Astrocyte (in vitro differentiated cells and primary cell): ENCODE measurements around the gene HTR3A. TPM values are rescaled to one million over a fixed set of nuclear protein-coding genes. Genes with fewer than 3 reads are reported as not detected.

Source experiments
- DNase-seq: peaks from one replicate; pipeline ENCODE4 v3.0.0-alpha.2; 2010; ENCODE audit warnings: low read depth
- FAIRE-seq: peaks from 2 replicates; lab custom pipeline; 2011; peaks lifted over from hg19 to GRCh38; lab: Jason Lieb, UNC
- H2AFZ ChIP-seq: 2 replicates; pipeline ENCODE4 v1.6.0; 2012; ENCODE audit warnings: low read depth, low read length, inconsistent platforms
- H3K27ac ChIP-seq: 2 replicates; pipeline ENCODE4 v1.5.1; 2011; ENCODE audit warnings: low read depth, low read length, inconsistent platforms
- H3K27me3 ChIP-seq: 2 replicates; pipeline ENCODE4 v1.6.0; 2011; ENCODE audit warnings: low read length, inconsistent platforms; ENCODE audit not compliant: insufficient read depth
- H3K36me3 ChIP-seq: 2 replicates; pipeline ENCODE4 v1.5.1; 2011; ENCODE audit warnings: low read length, inconsistent platforms; ENCODE audit not compliant: insufficient read depth
- H3K4me1 ChIP-seq: 2 replicates; pipeline ENCODE4 v1.5.1; 2011; ENCODE audit warnings: low read length, inconsistent platforms; ENCODE audit not compliant: insufficient read depth
- H3K4me2 ChIP-seq: 2 replicates; pipeline ENCODE4 v1.6.0; 2012; ENCODE audit warnings: low read length, inconsistent platforms
- H3K4me3 ChIP-seq: 2 replicates; pipeline ENCODE4 v1.5.1; 2011; ENCODE audit warnings: low read depth, mild to moderate bottlenecking, low read length, inconsistent platforms; ENCODE audit not compliant: insufficient read depth
- H3K79me2 ChIP-seq: 2 replicates; pipeline ENCODE4 v1.6.0; 2012; ENCODE audit warnings: mild to moderate bottlenecking, low read length, inconsistent platforms; ENCODE audit not compliant: insufficient read depth
- H3K9ac ChIP-seq: 2 replicates; pipeline ENCODE4 v1.6.0; 2012; ENCODE audit warnings: mild to moderate bottlenecking, low read length, inconsistent platforms
- H3K9me3 ChIP-seq: 2 replicates; pipeline ENCODE4 v1.5.1; 2012; ENCODE audit warnings: low read depth, mild to moderate bottlenecking, low read length, inconsistent platforms; ENCODE audit not compliant: insufficient read depth
- H4K20me1 ChIP-seq: 2 replicates; pipeline ENCODE4 v1.6.0; 2012; ENCODE audit warnings: low read length, inconsistent platforms; ENCODE audit not compliant: insufficient read depth
- H3K27ac Mint-ChIP-seq: one replicate; pipeline ENCODE4 v1.8.0; 2021; ENCODE audit warnings: mild to moderate bottlenecking, mixed read lengths; ENCODE audit not compliant: unreplicated experiment
- H3K27me3 Mint-ChIP-seq: one replicate; pipeline ENCODE4 v1.8.0; 2021; ENCODE audit warnings: low read depth, mixed read lengths; ENCODE audit not compliant: unreplicated experiment
- H3K36me3 Mint-ChIP-seq: one replicate; pipeline ENCODE4 v1.8.0; 2021; ENCODE audit warnings: low read depth, mixed read lengths; ENCODE audit not compliant: unreplicated experiment
- H3K4me1 Mint-ChIP-seq: one replicate; pipeline ENCODE4 v1.8.0; 2021; ENCODE audit warnings: low read depth, mixed read lengths; ENCODE audit not compliant: unreplicated experiment
- H3K4me3 Mint-ChIP-seq: one replicate; pipeline ENCODE4 v1.8.0; 2021; ENCODE audit warnings: mild to moderate bottlenecking, moderate library complexity, mixed read lengths; ENCODE audit not compliant: unreplicated experiment
- H3K9me3 Mint-ChIP-seq: one replicate; pipeline ENCODE4 v1.8.0; 2021; ENCODE audit warnings: mild to moderate bottlenecking, mixed read lengths; ENCODE audit not compliant: unreplicated experiment
- CTCF ChIP-seq: IDR thresholded peaks from 2 replicates; pipeline ENCODE4 v1.5.1; 2011; ENCODE audit warnings: low read depth, mild to moderate bottlenecking, inconsistent platforms, low read length, moderate library complexity; ENCODE audit not compliant: insufficient read depth
- EZH2 ChIP-seq: IDR thresholded peaks from 2 replicates; pipeline ENCODE4 v1.6.1; 2012; ENCODE audit warnings: mild to moderate bottlenecking, low read length, inconsistent platforms; ENCODE audit not compliant: insufficient read depth
- total RNA-seq: library from RNA; stranded (reverse); gene quantifications from 2 replicates; pipeline ENCODE4 v1.2.1, GENCODE V29; 2021

The HTR3A gene
- total RNA-seq, 1 donor from 2014 or later: not detected

DNA sequence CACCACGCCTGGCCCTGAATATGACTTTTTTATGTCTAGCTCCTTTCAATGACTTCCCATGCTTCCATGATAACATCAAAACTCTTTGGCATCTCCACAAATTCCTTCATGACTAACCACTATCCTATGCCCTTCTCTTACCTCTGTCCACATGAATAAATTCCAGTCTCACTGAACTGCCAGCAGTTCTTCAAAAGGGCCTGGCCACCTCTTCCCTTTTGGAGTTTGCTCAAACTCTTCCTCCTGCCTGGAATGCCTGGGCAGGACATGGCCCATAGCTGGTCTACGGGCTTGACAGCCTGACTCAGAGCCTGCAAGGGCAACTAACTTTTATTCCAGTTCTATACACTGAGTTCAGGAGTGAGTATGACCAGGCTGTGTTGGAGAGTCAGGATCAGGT, 42.8 kb downstream of the HTR3A start:
- no peak overlapping the region for H3K4me3 Mint-ChIP-seq
- peaks cover 21% of the 10 kb centered on the region for H3K27me3 Mint-ChIP-seq
- DNase-seq (no peak), FAIRE-seq (no peak)
- no peaks in the 10 kb centered on the region for H3K27me3 ChIP-seq
- H3K27ac Mint-ChIP-seq: no peak overlapping the region
- H3K9ac ChIP-seq: no peak overlapping the region
- no peaks in the 10 kb centered on the region for H3K36me3 ChIP-seq
- H2AFZ ChIP-seq: no peak overlapping the region
- H3K4me3 ChIP-seq: no peak overlapping the region
- H3K27ac ChIP-seq: no peak overlapping the region
- no peaks in the 10 kb centered on the region for H4K20me1 ChIP-seq
- no peaks in the 10 kb centered on the region for H3K4me1 Mint-ChIP-seq
- H3K9me3 ChIP-seq: no peaks in the 10 kb centered on the region
- no peaks in the 10 kb centered on the region for H3K9me3 Mint-ChIP-seq
- H3K36me3 Mint-ChIP-seq: no peaks in the 10 kb centered on the region
- H3K4me1 ChIP-seq: no peaks in the 10 kb centered on the region
- H3K4me2 ChIP-seq: no peak overlapping the region
- no peaks in the 10 kb centered on the region for H3K79me2 ChIP-seq
- TF ChIP-seq CTCF (no peak), EZH2 (no peak)

GRCh38 chr11:114019046-114019445, 44.1 kb downstream of the HTR3A start:
- no peaks in the 10 kb centered on the region for H3K79me2 ChIP-seq
- no peaks in the 10 kb centered on the region for H3K4me1 Mint-ChIP-seq
- no peak overlapping the region for H3K4me3 ChIP-seq
- H3K9me3 ChIP-seq: no peaks in the 10 kb centered on the region
- H3K27me3 Mint-ChIP-seq: peaks cover 19% of the 10 kb centered on the region
- no peak for DNase-seq
- H3K36me3 ChIP-seq: no peaks in the 10 kb centered on the region
- no peaks in the 10 kb centered on the region for H4K20me1 ChIP-seq
- no peak for TF ChIP-seq CTCF
- no peak for TF ChIP-seq EZH2
- no peak overlapping the region for H3K27ac Mint-ChIP-seq
- no peak for FAIRE-seq
- H3K4me1 ChIP-seq: no peaks in the 10 kb centered on the region
- H3K4me3 Mint-ChIP-seq: no peak overlapping the region
- H2AFZ ChIP-seq: no peak overlapping the region
- H3K9ac ChIP-seq: no peak overlapping the region
- no peaks in the 10 kb centered on the region for H3K27me3 ChIP-seq
- no peak overlapping the region for H3K27ac ChIP-seq
- H3K4me2 ChIP-seq: no peak overlapping the region
- no peaks in the 10 kb centered on the region for H3K9me3 Mint-ChIP-seq
- H3K36me3 Mint-ChIP-seq: no peaks in the 10 kb centered on the region

GRCh38 chr11:114019574-114019973, 44.7 kb downstream of the HTR3A start:
- H3K27me3 Mint-ChIP-seq: peaks cover 21% of the 10 kb centered on the region
- Histone ChIP-seq H3K27ac (no peak overlapping the region), H3K4me1 (no peaks in the 10 kb centered on the region), H3K79me2 (no peaks in the 10 kb centered on the region), H3K36me3 (no peaks in the 10 kb centered on the region), H3K9ac (no peak overlapping the region), H3K9me3 (no peaks in the 10 kb centered on the region), H4K20me1 (no peaks in the 10 kb centered on the region), H2AFZ (no peak overlapping the region), H3K4me3 (no peak overlapping the region), H3K27me3 (no peaks in the 10 kb centered on the region), H3K4me2 (no peak overlapping the region)
- TF ChIP-seq EZH2 (no peak), CTCF (no peak)
- no peaks in the 10 kb centered on the region for H3K9me3 Mint-ChIP-seq
- no peak for FAIRE-seq
- H3K4me3 Mint-ChIP-seq: no peak overlapping the region
- no peaks in the 10 kb centered on the region for H3K4me1 Mint-ChIP-seq
- no peak for DNase-seq
- H3K36me3 Mint-ChIP-seq: no peaks in the 10 kb centered on the region
- H3K27ac Mint-ChIP-seq: no peak overlapping the region
